ENCODE measurements around the gene SNX10.

GRCh38 chr7:26345837-26346236 is 54.2 kb downstream of the SNX10 start:
- TF ChIP-seq CTCF (conservative IDR thresholded peaks at IDR 0.05) = no peak
- no peak for TF ChIP-seq EZH2 (IDR thresholded peaks at IDR 0.05; ENCODE audit: low read depth)

Measured in PC-9 (cell line).